Loucy (cell line): ENCODE data around the gene COL6A5.

ENCODE experiments used
- CTCF ChIP-seq: fragments of 200-600 bp; sonication (generic); conservative IDR thresholded peaks from 2 replicates; pipeline ENCODE4 v1.5.1; 2014; ENCODE audit warnings: mild to moderate bottlenecking, antibody characterized with exemption, low read length
- EZH2phosphoT487 ChIP-seq: fragments of 200-600 bp; IDR thresholded peaks from 2 replicates; pipeline ENCODE4 v1.6.1; 2018; ENCODE audit warnings: antibody characterized with exemption, mild to moderate bottlenecking, moderate library complexity, borderline replicate concordance

DNA sequence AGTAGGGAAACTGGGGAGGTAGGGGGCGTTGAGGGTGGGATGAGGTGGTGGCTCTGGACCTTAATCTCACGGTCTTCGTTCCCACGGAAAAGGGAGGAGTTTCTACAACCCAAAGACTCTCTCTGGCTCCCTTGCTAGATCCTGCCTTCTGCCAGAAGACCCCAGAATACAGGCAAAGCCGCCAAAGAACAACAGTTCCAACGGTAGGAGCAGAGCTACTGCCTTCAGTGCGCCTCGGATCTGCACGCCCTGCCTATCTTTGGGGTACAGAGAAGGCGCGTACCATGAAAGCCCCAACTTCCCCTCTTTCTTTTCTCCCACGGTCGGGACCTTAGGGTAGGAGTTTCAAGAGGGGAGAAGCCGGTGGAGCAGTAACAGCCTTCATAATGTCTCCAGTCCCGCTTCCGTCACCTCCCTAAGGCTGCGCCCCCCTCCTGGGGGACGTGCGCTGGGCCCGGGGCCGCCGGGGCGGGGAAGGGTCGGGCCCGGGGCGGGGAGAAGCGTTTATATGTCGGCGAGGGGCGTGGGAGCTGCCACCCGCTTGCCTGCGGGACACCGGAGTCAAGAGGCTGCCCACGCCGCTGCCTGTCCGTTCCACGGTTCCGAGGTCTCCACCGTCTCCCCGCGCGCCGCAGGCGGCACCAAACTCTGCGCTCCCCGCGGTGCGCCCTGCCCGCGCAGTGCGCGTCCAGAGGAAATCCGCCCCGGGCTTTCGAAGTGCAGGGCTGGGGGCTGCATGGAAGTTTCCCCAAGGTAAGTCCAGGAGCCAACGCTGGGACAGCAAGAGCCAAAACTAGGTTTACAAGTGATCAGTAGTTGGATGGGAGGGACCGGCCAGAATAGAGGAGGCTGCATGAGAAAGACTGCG, 171.4 kb downstream of the COL6A5 start, which contains the start of gene COL6A6:
- no peak for TF ChIP-seq CTCF
- no peak for TF ChIP-seq EZH2phosphoT487
